ENCODE data around the gene TEF.
"Not testable (repeated sequence)": the region's sequence is repeated elsewhere in the genome, so short reads cannot be mapped to it uniquely, and the experiment has no call there.

DNA sequence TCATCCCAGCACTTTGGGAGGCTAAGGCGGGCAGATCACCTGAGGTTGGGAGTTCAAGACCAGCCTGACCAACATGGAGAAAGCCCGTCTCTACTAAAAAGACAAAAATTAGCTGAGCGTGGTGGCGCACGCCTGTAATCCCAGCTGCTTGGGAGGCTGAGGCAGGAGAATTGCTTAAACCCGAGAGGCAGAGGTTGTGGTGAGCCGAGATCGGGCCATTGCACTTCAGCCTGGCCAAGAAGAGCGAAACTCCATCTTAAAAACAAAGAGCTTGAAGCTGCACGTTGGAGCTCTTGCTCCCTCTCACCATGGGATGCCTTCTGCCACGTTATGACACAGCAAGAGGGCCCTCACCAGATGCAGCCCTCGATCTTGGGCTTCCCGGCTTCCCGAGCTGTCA lies 21.1 kb downstream of the TEF start:
- not testable (repeated sequence) for TF ChIP-seq POLR2AphosphoS5, EP300 (IDR thresholded peaks at IDR 0.05)
- TF ChIP-seq, protein P1, sequence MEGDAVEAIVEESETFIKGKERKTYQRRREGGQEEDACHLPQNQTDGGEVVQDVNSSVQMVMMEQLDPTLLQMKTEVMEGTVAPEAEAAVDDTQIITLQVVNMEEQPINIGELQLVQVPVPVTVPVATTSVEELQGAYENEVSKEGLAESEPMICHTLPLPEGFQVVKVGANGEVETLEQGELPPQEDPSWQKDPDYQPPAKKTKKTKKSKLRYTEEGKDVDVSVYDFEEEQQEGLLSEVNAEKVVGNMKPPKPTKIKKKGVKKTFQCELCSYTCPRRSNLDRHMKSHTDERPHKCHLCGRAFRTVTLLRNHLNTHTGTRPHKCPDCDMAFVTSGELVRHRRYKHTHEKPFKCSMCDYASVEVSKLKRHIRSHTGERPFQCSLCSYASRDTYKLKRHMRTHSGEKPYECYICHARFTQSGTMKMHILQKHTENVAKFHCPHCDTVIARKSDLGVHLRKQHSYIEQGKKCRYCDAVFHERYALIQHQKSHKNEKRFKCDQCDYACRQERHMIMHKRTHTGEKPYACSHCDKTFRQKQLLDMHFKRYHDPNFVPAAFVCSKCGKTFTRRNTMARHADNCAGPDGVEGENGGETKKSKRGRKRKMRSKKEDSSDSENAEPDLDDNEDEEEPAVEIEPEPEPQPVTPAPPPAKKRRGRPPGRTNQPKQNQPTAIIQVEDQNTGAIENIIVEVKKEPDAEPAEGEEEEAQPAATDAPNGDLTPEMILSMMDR (IDR thresholded peaks at IDR 0.05), result not testable (repeated sequence)

Data from sigmoid colon (tissue), 4 donors.